GM19468 (cell line): ENCODE results near the gene SPAG6.

Source experiments
- ATAC-seq: cut with Tn5 transposase; IDR thresholded peaks from one replicate; pipeline ENCODE4 v1.9.1; 2021; ENCODE audit warnings: mild to moderate bottlenecking, moderate library complexity, moderate number of reproducible peaks; ENCODE audit not compliant: unreplicated experiment; ENCODE audit errors: extremely low read depth

Gene SPAG6

DNA sequence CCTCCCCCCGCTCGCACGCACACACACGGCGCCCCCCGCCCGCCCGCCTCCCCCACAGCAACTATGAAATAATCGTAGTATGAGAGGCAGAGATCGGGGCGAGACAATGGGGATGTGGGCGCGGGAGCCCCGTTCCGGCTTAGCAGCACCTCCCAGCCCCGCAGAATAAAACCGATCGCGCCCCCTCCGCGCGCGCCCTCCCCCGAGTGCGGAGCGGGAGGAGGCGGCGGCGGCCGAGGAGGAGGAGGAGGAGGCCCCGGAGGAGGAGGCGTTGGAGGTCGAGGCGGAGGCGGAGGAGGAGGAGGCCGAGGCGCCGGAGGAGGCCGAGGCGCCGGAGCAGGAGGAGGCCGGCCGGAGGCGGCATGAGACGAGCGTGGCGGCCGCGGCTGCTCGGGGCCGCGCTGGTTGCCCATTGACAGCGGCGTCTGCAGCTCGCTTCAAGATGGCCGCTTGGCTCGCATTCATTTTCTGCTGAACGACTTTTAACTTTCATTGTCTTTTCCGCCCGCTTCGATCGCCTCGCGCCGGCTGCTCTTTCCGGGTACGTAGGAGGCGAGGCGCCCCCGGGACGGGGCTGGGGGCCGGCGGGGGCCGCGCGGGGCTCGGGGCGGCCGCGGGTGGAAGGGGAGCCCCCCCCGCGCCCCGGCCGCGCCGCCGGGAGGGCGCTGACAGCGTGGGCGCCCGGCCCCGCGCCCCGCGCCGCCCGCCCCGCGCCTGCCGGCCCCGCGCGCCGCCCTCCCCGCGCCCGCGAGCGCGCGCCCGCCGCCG, 24.0 kb upstream of the SPAG6 start:
- no peak for ATAC-seq

DNA sequence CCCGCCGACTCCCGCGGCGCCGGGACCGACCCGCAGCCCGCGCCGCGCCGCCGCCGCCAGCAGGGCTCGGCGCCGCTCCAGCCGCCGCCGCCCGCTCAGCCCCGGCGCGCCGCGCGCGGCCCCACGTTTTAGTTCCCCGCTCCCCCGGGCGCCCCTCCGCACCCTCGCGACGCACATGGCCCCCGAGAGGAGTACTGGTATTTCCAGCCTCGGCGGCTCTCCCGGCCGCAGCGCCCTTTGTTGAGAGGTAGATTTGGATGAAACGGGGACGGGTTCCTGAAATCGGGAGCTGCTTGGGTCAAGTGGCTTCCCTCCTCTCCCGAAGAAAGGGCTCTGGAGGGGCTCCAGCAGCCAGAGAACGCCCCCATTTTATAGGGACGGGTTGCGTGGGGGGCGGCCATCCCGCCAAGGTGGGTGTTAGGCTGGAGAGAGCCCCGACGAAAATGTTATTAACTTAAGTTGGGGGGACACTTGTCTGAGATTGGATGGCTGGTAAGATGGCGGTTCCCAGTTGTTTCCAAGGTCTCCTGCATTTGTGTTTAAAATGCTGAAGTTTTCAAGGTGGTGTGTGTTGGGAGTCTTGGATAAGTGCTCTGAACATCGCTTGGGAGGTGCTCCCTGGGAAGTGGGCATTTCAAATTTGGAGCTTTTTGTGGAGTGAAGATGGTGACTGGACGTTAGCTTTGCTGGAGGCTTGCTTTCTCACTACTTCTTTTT, 23.2 kb upstream of the SPAG6 start:
- no peak for ATAC-seq

DNA sequence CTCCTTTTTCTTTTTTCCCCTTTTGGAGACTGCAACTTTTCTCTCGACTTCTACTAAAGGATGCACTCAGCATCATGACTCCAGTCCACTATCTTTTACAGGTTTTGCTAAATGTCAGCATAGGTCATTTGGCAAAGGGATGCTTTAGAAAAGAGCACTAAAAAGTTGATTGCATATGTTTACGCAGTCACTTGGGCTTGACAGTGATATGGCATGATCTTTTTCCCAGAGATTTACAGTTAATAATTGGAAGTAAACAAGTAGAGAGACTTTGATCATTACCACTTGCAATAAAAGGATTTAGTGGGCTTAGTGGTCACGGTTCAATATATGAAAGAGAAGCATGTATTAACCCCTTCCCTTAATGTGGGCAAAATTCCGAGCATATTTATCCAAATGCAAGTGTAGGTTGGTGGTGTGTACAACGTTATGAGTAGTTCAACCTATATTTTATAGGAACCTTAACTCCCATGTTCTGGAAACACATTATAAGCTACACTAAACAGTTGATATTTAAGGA, 22.6 kb upstream of the SPAG6 start:
- ATAC-seq: no peak

DNA sequence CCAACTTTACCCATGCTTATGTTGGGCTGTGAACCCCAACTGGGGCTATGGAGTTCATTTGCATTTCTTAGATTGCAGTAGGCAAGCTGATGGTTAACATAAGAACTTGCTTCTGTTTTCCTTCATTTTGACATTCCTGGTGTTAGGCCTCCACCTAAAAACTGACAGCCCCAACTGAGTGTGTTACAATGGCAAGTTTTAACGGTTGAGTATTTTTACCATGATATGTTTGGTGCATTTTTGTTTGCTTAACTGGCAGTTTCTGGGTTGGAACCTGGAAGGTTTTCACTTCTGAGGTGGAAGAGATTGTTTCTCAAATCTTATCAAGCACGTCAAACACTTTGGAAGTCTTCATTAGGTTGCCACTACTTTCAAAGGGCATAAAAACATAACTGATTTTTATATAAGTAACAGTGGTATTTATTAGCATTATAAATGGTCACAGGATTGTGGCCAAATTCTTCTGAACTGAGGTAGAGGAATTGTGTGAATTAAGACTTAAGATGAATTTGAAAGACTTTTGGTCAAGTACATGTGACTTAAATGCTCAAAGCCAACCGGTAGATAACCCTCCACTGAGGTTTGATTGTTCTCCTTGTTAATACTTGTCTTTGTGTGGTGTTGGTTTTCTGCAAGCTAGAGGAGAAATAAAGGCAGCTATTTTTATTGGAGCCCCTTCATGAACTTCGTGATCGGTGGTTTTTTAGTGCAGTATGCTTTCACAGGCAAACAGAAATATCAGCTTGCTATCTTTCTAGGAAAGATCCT, 21.6 kb upstream of the SPAG6 start:
- no peak for ATAC-seq

DNA sequence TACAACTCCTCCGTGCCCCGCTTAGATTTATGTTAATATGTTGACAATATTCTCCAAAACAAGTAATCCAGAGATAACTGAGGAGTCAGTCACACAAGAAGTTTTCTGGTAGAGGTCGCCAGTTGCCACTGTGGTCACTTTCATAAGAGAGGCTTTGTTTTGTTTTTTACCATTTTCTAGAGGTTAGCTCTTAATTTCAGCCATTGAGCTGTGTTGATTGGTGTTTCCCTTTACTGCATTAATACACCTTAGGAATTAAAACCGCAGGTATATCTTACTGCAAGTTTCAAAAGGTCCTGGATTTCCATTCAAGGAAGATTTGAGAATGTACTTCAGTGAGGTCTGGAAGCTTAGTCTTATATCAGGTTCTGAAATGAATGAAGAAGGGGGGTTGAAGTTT, 20.9 kb upstream of the SPAG6 start:
- ATAC-seq: no peak

DNA sequence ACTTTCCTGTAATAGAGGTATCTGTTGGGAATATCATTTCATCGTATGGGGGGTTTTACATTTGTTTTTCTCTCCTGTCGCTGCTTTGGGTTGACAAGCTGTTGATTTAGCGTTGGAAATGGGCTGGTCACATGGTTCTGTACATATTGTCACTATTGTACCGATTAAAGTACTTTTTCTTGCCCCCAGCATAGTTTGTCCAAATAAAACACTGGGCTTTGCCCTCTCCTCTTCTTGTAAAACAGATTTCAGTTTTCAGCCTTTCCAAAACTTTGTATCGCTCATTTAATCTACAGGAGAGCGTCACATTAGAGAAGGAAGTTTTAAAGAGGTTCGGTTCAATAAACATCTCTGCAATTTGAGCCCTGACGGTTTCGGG, 20.4 kb upstream of the SPAG6 start:
- no peak for ATAC-seq

DNA sequence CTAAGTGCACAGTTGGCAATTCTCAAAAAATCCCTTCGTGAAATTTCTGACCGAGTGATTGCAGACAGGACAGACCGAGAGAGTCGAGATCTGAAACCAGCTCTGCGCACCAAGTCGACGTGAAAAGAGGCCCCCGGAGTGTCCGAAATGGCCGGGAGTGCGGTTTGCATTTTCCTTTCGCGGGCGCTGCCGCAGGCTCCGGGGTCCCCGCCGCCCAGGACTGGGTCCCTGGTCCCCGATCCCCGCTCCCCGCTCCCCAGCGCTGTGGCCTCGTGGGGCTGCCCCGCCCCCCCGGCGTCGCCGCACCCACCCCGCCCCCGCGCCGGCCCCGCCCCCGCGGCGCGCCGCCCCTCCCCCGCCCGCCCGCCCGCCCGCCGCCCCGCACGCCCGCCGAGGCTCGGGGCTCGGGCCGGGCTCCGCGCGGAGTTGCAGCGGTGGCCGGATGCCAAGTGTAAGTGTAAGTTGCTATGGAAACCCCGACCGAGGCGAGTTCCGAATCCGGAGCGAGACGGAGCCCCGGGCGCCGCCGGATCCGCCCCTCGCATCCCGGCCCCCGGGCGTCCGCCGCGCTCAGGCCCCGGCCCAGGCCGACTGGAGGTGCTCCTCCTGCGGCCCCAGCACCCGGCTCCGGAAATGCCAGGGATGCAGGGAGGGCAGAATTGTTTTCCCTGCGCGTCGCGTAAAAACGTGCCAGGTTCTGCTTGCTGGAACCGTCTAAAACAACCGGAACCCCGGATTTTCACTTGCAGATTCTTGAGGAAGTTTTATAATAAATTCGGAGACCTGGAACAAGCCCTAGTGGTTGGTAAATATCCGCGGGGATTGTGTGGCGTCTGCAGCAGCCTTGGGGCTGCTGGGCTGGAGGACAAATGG, 19.8 kb upstream of the SPAG6 start:
- ATAC-seq: peak; percentile 20

DNA sequence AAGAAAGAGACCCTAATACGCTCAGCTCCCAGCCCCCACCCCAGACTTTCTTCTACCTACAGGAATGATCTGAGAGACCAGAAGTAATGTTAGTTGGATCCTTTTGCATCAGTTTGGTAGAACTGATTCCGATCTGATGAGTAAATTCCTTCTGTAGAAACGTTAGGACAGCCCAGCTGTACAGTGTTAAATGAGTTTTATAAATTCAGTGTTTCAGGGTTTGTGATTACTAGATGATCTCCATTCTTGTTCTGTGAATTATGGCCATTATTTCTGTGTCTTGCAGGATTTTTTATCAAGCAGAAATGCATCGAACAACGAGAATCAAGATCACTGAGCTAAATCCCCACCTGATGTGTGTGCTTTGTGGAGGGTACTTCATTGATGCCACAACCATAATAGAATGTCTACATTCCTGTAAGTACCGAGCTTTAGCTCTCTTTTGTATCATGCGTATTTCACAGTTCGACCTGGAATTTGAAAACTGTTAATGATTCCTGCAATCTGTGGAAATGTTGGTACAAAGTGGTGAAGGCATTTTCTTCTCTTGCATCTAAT, 19.1 kb upstream of the SPAG6 start:
- ATAC-seq: no peak

DNA sequence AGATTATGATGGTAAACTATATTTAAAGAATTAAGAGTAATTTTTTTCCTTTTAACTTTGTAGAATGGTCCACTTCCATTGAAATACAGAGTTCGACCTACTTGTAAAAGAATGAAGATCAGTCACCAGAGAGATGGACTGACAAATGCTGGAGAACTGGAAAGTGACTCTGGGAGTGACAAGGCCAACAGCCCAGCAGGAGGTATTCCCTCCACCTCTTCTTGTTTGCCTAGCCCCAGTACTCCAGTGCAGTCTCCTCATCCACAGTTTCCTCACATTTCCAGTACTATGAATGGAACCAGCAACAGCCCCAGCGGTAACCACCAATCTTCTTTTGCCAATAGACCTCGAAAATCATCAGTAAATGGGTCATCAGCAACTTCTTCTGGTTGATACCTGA, 16.1 kb upstream of the SPAG6 start:
- no peak for ATAC-seq

DNA sequence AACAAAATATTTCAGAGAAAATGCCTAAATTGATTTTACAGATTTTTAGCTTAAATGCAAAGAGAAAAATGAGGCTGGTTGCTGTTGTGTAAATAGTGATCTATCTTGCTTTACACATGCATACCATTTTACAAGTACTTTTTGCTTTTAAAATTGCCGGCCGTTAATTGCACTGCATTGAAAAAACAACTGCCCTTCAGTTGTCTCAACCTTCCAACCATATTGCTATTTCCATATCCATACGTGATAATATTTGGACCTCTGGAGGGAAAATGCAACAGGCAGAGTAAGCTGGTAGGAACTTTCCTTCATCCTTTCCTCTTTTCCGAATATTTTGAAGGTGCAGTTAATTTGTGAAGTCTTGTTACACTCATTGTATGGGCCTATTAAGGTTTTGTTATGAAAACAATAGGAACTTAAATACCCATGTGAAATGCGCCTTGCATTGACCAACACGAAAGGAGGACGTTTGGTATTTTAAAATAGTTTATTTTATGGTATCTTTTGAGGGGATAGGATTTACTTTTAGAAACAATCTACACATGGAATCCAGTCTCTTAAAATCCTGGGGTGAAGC, 13.1 kb upstream of the SPAG6 start:
- ATAC-seq: no peak

DNA sequence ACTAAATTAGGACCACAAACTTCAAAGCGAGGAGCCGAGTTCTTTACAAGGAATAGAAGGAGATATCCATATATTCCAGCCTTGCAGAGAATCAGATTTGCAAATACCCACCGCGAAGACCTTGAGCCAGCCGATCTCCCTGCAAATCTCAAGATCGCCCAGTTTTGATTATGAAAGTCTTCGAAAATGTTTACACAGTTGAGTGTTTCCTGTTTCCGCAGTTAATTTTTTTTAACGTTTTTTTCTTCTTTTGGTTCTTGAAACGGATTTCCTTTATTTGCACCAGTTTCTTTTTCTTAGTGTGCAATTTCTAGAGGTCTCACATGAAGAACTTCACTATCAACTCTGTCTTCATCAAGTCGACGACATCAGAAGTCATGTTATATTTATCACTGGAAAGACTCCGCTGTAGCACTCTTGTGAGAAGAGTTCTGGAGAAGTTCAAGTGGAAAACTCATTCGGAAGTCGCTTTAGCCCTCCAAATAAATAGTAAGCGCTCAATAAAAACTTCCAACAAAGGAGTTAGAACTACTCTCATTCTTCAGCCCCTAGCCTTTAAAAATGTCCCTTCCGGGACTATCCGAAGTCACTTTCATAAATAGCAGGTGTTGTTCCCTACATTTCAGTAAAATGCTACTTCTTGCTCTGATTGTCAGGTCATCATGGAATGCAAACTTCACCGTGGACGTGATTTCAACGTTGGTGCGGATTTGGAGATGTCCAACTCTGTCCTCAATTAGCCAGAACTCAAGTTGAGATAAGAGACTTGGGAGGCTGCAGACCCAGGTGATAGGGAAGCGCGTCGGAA, 11.9 kb upstream of the SPAG6 start:
- no peak for ATAC-seq

DNA sequence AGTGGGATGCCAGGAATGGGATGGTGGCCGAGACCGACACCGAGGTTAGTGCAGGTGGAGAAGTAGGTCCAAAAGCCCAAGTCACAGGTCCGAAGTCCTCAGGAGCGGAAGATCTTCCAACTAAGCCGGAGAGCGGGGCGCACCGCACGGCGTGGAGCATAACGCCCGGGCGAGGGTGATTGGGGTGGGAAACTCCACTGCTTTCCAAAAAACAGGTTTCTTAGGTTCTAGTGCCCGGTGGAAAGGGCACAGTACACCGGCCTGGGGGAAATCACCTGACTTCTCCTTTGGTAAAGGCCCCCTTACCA, 11.4 kb upstream of the SPAG6 start:
- ATAC-seq: no peak

DNA sequence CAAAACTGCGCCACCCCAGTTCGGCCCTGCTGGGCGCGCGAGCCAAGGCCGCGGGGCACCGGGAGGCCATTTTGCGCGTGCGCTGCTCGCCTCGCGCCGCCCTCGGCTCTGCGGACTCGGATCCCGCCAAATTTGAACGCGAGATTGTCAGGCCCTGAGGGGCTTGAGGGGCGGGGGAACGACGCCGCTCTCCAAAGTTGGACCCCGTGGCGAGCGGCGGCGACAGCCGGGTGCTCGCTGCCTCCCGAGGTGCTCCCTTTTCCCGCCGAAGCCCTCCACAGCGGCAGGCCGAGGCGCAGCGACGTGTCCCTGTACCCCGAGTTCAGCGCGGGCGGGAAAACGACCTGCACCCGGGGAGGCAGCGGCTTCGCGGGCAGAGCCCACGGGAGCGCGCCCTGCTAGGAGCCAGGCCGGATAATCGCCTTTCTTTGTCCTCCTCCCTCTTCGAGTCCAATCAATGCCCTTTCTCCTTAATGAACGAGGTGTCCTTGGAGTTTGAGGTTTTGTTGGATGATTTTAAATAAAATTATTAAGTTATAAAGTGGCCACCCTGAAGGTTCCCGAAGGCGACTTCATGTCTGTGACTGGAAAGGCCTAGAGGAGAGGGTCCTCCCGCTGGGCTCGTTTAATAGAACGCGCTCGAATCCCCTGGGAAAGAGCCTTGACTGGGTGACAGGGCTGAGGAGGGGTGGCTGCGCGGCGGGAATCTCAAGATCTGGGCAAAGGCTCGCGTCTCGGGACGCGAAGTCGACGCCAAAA, 10.7 kb upstream of the SPAG6 start:
- no peak for ATAC-seq

DNA sequence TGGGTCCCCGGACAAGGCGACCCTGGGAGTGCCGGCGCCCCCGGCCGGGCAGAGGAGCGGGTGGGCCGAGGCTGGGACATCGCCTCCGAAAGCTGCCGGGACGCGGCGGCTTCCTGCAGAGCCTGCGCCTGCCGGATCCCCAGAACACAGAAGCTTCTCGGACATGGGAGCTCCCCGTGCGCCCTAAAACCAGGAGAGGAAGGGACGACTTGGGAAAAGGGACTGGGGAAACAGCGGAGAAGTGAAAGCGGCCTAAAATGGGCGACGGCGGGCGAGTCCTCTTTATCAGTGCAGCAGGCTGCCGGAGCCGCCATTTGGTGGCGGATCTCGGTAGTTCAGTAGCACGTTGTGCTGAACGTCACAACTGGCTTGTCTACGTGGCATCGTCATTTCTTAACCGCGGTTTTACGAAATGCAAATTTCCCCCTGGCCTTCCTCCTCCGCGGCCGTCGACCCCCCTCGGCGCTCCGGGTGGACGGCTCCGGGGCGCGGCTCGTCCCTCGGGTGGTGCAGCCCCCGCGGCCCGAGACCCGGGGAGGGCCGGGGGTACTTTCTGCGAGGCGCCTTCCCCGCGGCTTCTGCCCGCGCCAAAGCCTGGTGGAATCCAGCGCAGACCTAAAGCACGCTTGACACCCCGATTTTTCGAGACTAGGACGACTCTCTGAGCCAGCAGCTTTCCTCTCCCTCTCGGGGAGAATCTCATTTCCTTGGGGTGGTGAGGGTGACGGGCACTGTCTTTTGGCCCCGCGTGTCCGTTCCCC, 9.9 kb upstream of the SPAG6 start:
- no peak for ATAC-seq

DNA sequence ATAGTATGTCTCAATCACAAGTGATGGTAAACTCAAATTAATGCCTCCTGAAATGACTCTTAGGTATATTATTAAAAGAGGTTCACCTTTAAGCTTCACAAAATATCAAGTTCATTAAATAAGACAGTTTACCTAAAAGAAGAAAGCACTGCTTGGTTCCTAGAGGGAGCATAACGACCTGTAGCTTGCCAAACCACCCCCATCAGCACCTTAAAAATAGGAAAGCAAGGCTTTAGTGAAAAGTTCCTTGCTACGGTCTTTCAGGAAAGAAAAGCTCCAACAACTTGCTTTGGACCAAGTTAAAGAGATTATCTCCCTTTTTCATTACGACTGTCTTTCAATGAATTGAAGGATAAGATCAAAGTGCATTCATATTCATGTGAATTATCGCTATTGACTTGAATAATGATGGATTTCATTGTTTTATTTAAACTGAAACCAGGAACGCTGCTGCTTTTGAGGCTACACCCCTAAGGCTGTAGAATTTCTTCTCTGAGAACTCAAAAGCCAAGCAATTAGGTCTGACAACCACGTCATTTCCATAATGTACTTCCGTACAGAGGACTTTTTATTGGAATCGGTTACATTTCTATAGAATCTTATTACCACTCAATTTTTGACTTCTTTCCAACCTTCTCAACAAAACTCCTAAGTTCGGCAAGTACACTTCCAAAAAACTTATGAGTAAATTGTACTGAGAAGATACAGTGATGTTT, 7.0 kb upstream of the SPAG6 start:
- no peak for ATAC-seq

DNA sequence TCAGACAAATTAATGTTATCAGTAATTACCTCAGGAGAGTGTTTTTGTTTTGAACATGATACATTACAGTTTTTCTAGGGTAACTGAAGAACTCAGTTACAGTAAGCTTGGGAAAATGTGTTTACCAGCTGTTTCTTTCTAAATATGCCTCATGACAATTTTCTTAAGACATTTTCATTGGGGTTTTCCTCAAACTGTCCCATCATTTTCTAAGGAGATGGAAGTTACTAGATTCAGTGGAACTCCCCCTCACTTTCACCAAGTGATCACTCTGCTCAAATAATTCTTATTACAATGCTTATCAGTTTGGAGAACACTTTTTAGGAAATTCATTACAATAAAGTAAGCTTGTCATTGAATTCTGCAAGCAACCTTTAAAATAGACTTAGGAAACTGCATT, 6.4 kb upstream of the SPAG6 start:
- ATAC-seq: no peak
